T-cell (primary cell): Measurements from ENCODE around the gene EIF3I. TPM values are rescaled to one million over a fixed set of nuclear protein-coding genes. Genes with fewer than 3 reads are reported as not detected.

Experiments
- ATAC-seq, 4 experiments: fragments of 200-7000 bp in 3 of 4; fragments of 150-1000 bp in 1 of 4; cut with Tn5 transposase; replicated peaks in 1 of 4; 1 replicate in 3 of 4; 2 replicates in 1 of 4; pipeline ENCODE4 v1.10.0; 2021; ENCODE audit warnings: moderate library complexity in 3 of 4, mild to moderate bottlenecking in 2 of 4, moderate number of reproducible peaks in 1 of 4
- CTCF ChIA-PET, 2 donors: fragments of 300-600 bp; sonication (Branson Sonifier 250); formaldehyde crosslinking; loops; one replicate each; lab custom pipeline; 2022; ENCODE audit warnings: antibody characterized with exemption in 2 of 2; lab: Charles Lee
- POLR2A ChIA-PET, 2 donors: fragments of 300-600 bp; sonication (Branson Sonifier 250); formaldehyde crosslinking; loops; one replicate each; lab custom pipeline; 2022; ENCODE audit warnings: antibody characterized with exemption in 2 of 2; lab: Charles Lee
- DNase-seq, 35 experiments: peaks; one replicate each; pipeline versions ENCODE4 v3.0.0 to v3.0.0-alpha.2; 2013 to 2023
- H3K27ac ChIP-seq: one replicate; pipeline ENCODE4 v1.5.1; 2013; ENCODE audit warnings: low read length
- H3K27me3 ChIP-seq, 2 experiments: replicated peaks in 1 of 2; 1 replicate in 1 of 2; 2 replicates in 1 of 2; pipeline versions ENCODE4 v1.6.1 to v1.7.0; 2013; ENCODE audit warnings: low read length in 1 of 2, mixed read lengths in 1 of 2; ENCODE audit not compliant: control insufficient read depth in 2 of 2, insufficient read depth in 2 of 2; ENCODE audit errors: extremely low read depth in 1 of 2
- H3K36me3 ChIP-seq, 2 donors: 1 replicate in 1 of 2; 2 replicates in 1 of 2; pipeline versions ENCODE4 v1.6.1 to v1.7.0; 2013; ENCODE audit warnings: low read length in 1 of 2; ENCODE audit not compliant: control insufficient read depth in 2 of 2, insufficient read depth in 1 of 2; ENCODE audit errors: extremely low read depth in 1 of 2
- H3K4me1 ChIP-seq, 2 experiments: 1 replicate in 1 of 2; 2 replicates in 1 of 2; pipeline versions ENCODE4 v1.6.1 to v1.7.0; 2013; ENCODE audit warnings: low read length in 2 of 2, mixed read lengths in 1 of 2; ENCODE audit not compliant: insufficient read depth in 2 of 2, control insufficient read depth in 1 of 2; ENCODE audit errors: extremely low read depth in 1 of 2
- H3K4me3 ChIP-seq, 2 donors: 1 replicate in 1 of 2; 2 replicates in 1 of 2; pipeline versions ENCODE4 v1.5.1 to v1.7.0; 2013; ENCODE audit warnings: mild to moderate bottlenecking in 2 of 2, low read length in 1 of 2, moderate library complexity in 1 of 2; ENCODE audit not compliant: control insufficient read depth in 1 of 2; ENCODE audit errors: extremely low read depth in 1 of 2
- H3K9me3 ChIP-seq: 2 replicates; pipeline ENCODE4 v1.7.0; 2013
- H3K27ac Mint-ChIP-seq, 2 donors: one replicate each; pipeline ENCODE4 v1.8.0; 2020 to 2021; ENCODE audit warnings: mild to moderate bottlenecking in 2 of 2, mixed read lengths in 2 of 2
- H3K27me3 Mint-ChIP-seq, 2 donors: one replicate each; pipeline ENCODE4 v1.8.0; 2021 to 2022; ENCODE audit warnings: mixed read lengths in 2 of 2
- H3K36me3 Mint-ChIP-seq: one replicate; pipeline ENCODE4 v1.8.0; 2021; ENCODE audit warnings: mixed read lengths
- H3K4me1 Mint-ChIP-seq, 3 donors: one replicate each; pipeline ENCODE4 v1.8.0; 2020 to 2022; ENCODE audit warnings: mixed read lengths in 3 of 3, mild to moderate bottlenecking in 1 of 3
- H3K4me3 Mint-ChIP-seq, 3 donors: one replicate each; pipeline ENCODE4 v1.8.0; 2020 to 2022; ENCODE audit warnings: mild to moderate bottlenecking in 3 of 3, mixed read lengths in 3 of 3, moderate library complexity in 3 of 3
- H3K9me3 Mint-ChIP-seq, 3 donors: one replicate each; pipeline ENCODE4 v1.8.0; 2020 to 2022; ENCODE audit warnings: mixed read lengths in 3 of 3
- WGBS: methylation state at CpG from one replicate; pipeline ENCODE4 v1.1.5; 2013; ENCODE audit warnings: missing lambda C conversion rate; ENCODE audit not compliant: insufficient coverage; 5-methylcytosine and 5-hydroxymethylcytosine counted together
- total RNA-seq, 35 experiments: library from RNA in 6 of 35; stranded (reverse) in 6 of 35; fragments of 120-200 nt in 1 of 35; gene quantifications; one replicate each; pipeline versions ENCODE4 v1.2.1 to v1.2.4 and lab custom pipeline; 2013 to 2026

The EIF3I gene
- total RNA-seq, 5 donors from 2014 or later (not counting 1 experiment from before 2014, with no cell fraction given), result 94.9 to 117 (median 98.4) TPM

DNA sequence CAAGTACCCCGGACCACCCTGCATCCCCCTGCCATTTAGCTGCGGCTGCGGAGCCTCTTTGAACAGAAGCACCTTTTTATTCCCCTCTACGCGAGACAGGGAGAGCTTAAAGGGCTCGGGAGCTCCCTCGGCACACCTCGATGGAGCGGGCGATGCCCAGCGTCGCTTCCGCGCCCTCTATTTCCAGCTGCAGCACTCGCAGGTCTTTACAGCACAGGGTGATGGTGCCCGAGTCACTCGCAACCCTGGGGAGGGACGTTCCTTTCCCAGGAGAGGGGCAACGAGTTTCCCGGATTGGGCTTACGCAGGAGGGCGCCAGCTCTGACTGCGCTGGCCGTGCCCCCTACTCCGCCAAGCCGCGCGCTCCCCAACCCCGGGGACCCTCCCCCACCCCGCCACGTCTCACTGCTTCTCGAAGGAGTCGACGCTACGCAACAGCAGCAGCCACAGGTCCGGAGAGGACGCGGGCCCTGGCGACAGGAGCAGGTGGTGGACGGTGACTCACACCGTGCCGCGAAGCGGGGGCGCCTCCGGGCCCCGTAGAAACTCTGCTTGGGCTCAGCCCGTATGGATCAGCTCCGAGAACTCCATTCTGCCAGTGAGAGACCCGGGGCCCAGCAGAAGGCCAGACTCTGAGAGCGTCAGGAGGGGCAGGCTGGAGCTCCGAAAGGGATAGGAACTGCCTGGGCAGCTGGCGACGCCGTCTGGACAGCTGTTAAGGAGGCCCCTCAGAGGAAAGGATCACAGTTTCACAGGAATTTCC is 19.0 kb downstream of the EIF3I start:
- Mint-ChIP-seq H3K4me1 (peaks cover 14 to 23% (median 22%) of the 10 kb centered on the region in 3 donors), H3K27me3 (no peaks in the 10 kb centered on the region), H3K9me3 (no peaks in the 10 kb centered on the region), H3K4me3 (peak overlapping the region; percentile 84 to 89 (median 87)), H3K27ac (peak overlapping the region; percentile 71 to 86), H3K36me3 (no peaks in the 10 kb centered on the region)
- peak in 15 of 35 experiments; percentile 10 to 61 (median 39) for DNase-seq
- Histone ChIP-seq H3K4me1 (peaks cover 5 to 30% of the 10 kb centered on the region in 2 experiments), H3K9me3 (no peaks in the 10 kb centered on the region), H3K36me3 (no peaks in the 10 kb centered on the region), H3K27ac (peak overlapping the region; percentile 42), H3K4me3 (peak overlapping the region; percentile 75 to 89), H3K27me3 (no peaks in the 10 kb centered on the region)
- 11% methylated on average over 53 of the region's 55 CpGs for WGBS
- CTCF ChIA-PET, result interaction anchor here (0.6 to 2.2 kb wide), 7 partner anchors 13 to 59 kb away, joined by 4 to 16 read pairs (median 7); partner anchors contain the start of gene HDAC1 (in 1 of the 2)
- POLR2A ChIA-PET, result interaction anchor here (0.5 to 1.7 kb wide), 12 partner anchors 8 to 242 kb away, joined by 3 to 7 read pairs (median 4); partner anchors contain the start of genes BSDC1 (in 1 of the 2), LCK (in 1 of the 2) and MARCKSL1 (in 1 of the 2)
- peak; percentile 72 to 81 (median 76) for ATAC-seq

- ChIA-PET CTCF (interaction anchor here (0.6 to 1.2 kb wide), 2 partner anchors 13 to 64 kb away, joined by 4 to 7 read pairs; no protein-coding TSS in a partner anchor), POLR2A (interaction anchor here in 1 of 2 donors (1.0 to 1.1 kb wide), 2 partner anchors 16 to 80 kb away, joined by 3 to 6 read pairs; no protein-coding TSS in a partner anchor)
- Histone ChIP-seq H3K36me3 (peaks cover 0 to 3% of the 10 kb centered on the region in 2 donors), H3K27me3 (no peaks in the 10 kb centered on the region), H3K4me3 (no peak overlapping the region), H3K9me3 (no peaks in the 10 kb centered on the region), H3K4me1 (peaks cover 10 to 41% of the 10 kb centered on the region in 2 experiments), H3K27ac (no peak overlapping the region)
- ATAC-seq, result no peak
- Mint-ChIP-seq H3K27ac (peak overlapping the region; percentile 55 to 86), H3K4me1 (peaks cover 24 to 35% (median 33%) of the 10 kb centered on the region in 3 donors), H3K36me3 (no peaks in the 10 kb centered on the region), H3K4me3 (peak overlapping the region; percentile 17 to 89 (median 34)), H3K9me3 (no peaks in the 10 kb centered on the region), H3K27me3 (no peaks in the 10 kb centered on the region)
- DNase-seq, result no peak
- whole genome bisulfite sequencing, result 80% methylated on average over 1 of the region's 7 CpGs
Observed at GRCh38 chr1:32242341-32242851, 20.2 kb downstream of the EIF3I start.

DNA sequence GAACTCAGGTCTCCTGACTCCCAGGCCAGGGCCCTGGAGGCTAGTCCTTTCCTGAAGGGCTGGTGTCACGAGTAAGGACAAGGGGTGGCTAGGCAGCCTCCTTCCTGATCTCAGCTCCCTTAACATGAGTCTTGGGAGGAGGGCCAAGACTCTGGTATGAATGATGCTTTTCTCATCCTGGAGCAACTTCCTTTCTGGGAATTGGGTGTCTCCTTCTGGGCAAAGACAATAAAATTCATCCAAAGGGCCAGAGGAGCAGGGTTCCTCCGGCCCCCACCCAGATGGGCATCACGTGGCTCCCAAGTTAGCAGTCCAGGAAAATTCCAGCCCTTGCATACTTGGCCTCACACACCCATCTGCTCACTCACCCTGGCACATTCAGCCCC is 24.7 kb downstream of the EIF3I start, which contains the start of gene FAM167B:
TSS of gene FAM167B (plus strand) at position 335 of the 386 bp plus-strand sequence. CDS start 200 bp downstream, outside the sequence.
- DNase-seq (no peak), ATAC-seq (no peak)
- Histone ChIP-seq H3K4me1 (peaks cover 26 to 60% of the 10 kb centered on the region in 2 experiments), H3K9me3 (no peaks in the 10 kb centered on the region), H3K4me3 (peak within 1 kb of the TSS in 1 of 2 donors; percentile 18), H3K27ac (peak within 1 kb of the TSS; percentile 96), H3K36me3 (peaks cover 0 to 3% of the 10 kb centered on the region in 2 donors), H3K27me3 (no peaks in the 10 kb centered on the region)
- 100% methylated on average over 2 of the region's 3 CpGs for WGBS
- no peaks in the 10 kb centered on the region for H3K9me3 Mint-ChIP-seq
- H3K36me3 Mint-ChIP-seq, result peaks cover 4% of the 10 kb centered on the region
- peak within 1 kb of the TSS; percentile 94 to 98 for H3K27ac Mint-ChIP-seq
- CTCF ChIA-PET, result no interaction called here
- POLR2A ChIA-PET, result interaction anchor here in 1 of 2 donors (0.5 kb wide), 1 partner anchor 15 kb away, joined by 3 read pairs; no protein-coding TSS in a partner anchor
- no peaks in the 10 kb centered on the region for H3K27me3 Mint-ChIP-seq
- H3K4me1 Mint-ChIP-seq, result peaks cover 48 to 69% (median 66%) of the 10 kb centered on the region in 3 donors
- peak within 1 kb of the TSS; percentile 62 to 91 (median 71) for H3K4me3 Mint-ChIP-seq

- no peaks in the 10 kb centered on the region for H3K9me3 Mint-ChIP-seq
Observed at GRCh38 chr1:32247452-32247851, 25.2 kb downstream of the EIF3I start.

GRCh38 chr1:32247983-32248889 is 26.0 kb downstream of the EIF3I start:
- CTCF ChIA-PET, result interaction anchor here (0.6 to 1.9 kb wide), 17 partner anchors 9 to 146 kb away, joined by 3 to 9 read pairs (median 4); partner anchors contain the start of genes BSDC1 (in 1 of the 2), CCDC28B (in 1 of the 2) and HDAC1 (in 1 of the 2)

More at GRCh38 chr1:32247452-32247851, 25.2 kb downstream of the EIF3I start:
- WGBS, result 96% methylated on average over 11 of the region's 12 CpGs
- peaks cover 0 to 3% of the 10 kb centered on the region in 2 donors for H3K36me3 ChIP-seq
- peak overlapping the region; percentile 96 for H3K27ac ChIP-seq
- ChIA-PET CTCF (interaction anchor here in 1 of 2 donors (1.5 kb wide), 1 partner anchor 147 kb away, joined by 5 read pairs; the partner anchor contains the start of gene BSDC1), POLR2A (no interaction called here)
- no peak overlapping the region for H3K4me3 ChIP-seq
- H3K9me3 ChIP-seq, result no peaks in the 10 kb centered on the region
- DNase-seq (no peak), ATAC-seq (no peak)
- H3K27ac Mint-ChIP-seq, result peak overlapping the region; percentile 94 to 98
- peaks cover 45 to 69% (median 65%) of the 10 kb centered on the region in 3 donors for H3K4me1 Mint-ChIP-seq
- H3K27me3 Mint-ChIP-seq, result no peaks in the 10 kb centered on the region
- peak overlapping the region in 2 of 3 donors; percentile 71 to 91 for H3K4me3 Mint-ChIP-seq
- H3K27me3 ChIP-seq, result no peaks in the 10 kb centered on the region
- peaks cover 26 to 56% of the 10 kb centered on the region in 2 experiments for H3K4me1 ChIP-seq
- H3K36me3 Mint-ChIP-seq, result peaks cover 8% of the 10 kb centered on the region

More at GRCh38 chr1:32247983-32248889, 26.0 kb downstream of the EIF3I start:
- Mint-ChIP-seq H3K27ac (peak overlapping the region; percentile 100), H3K4me1 (peaks cover 45 to 71% (median 65%) of the 10 kb centered on the region in 3 donors), H3K36me3 (peaks cover 12% of the 10 kb centered on the region), H3K4me3 (peak overlapping the region; percentile 62 to 91 (median 71)), H3K9me3 (no peaks in the 10 kb centered on the region), H3K27me3 (no peaks in the 10 kb centered on the region)
- peak overlapping the region; percentile 18 to 44 for H3K4me3 ChIP-seq
- POLR2A ChIA-PET, result interaction anchor here (0.6 to 0.7 kb wide), 6 partner anchors 25 to 192 kb away, joined by 3 to 7 read pairs (median 5); partner anchors contain the start of gene IQCC (in 1 of the 2)
- DNase-seq (peak in 30 of 35 experiments; percentile 38 to 83 (median 58)), ATAC-seq (peak in 1 of 4 experiments; percentile 8)
- no peaks in the 10 kb centered on the region for H3K27me3 ChIP-seq
- peaks cover 26 to 56% of the 10 kb centered on the region in 2 experiments for H3K4me1 ChIP-seq
- peaks cover 0 to 3% of the 10 kb centered on the region in 2 donors for H3K36me3 ChIP-seq
- peak overlapping the region; percentile 96 for H3K27ac ChIP-seq
- WGBS, result 0% methylated on average over 17 of the region's 31 CpGs
- H3K9me3 ChIP-seq, result no peaks in the 10 kb centered on the region
